HEK293 (cell line): Measurements from ENCODE around the gene SBF2.

Experiments
- CTCF ChIA-PET: fragments of 350-600 bp; formaldehyde crosslinking; extraction: SDS; loops from one replicate; lab custom pipeline; 2021; ENCODE audit warnings: antibody characterized with exemption; lab: Yijun Ruan, JAX
- POLR2A ChIA-PET: fragments of 300-600 bp; formaldehyde crosslinking; extraction: SDS; loops from one replicate; lab custom pipeline; 2020; ENCODE audit warnings: antibody characterized with exemption, inconsistent platforms; lab: Yijun Ruan, JAX
- H3K27ac ChIP-seq: fragments of 200-500 bp; sonication (Bioruptor generic); 2 replicates; pipeline ENCODE4 v1.5.1; 2014; ENCODE audit warnings: low read depth, low read length, control low read depth, inconsistent platforms; ENCODE audit errors: extremely low read depth
- H3K36me3 ChIP-seq, 2 experiments: fragments of 200-500 bp in 1 of 2; sonication (Bioruptor generic) in 1 of 2; 1 replicate in 1 of 2; 2 replicates in 1 of 2; pipeline ENCODE4 v1.5.1; 2014 to 2017; ENCODE audit warnings: inconsistent platforms in 2 of 2, low read length in 2 of 2; ENCODE audit not compliant: control insufficient read depth in 2 of 2, insufficient read depth in 1 of 2
- H3K4me1 ChIP-seq: fragments of 200-500 bp; sonication (Bioruptor generic); 2 replicates; pipeline ENCODE4 v1.5.1; 2014; ENCODE audit warnings: mild to moderate bottlenecking, low read length, inconsistent platforms; ENCODE audit not compliant: control insufficient read depth, insufficient read depth
- H3K4me3 ChIP-seq: 2 replicates; pipeline ENCODE4 v1.5.1; 2011; ENCODE audit warnings: low read depth, mild to moderate bottlenecking, control low read depth, low read length, moderate library complexity
- H3K9me3 ChIP-seq: fragments of 200-500 bp; sonication (Bioruptor generic); 2 replicates; pipeline ENCODE4 v1.5.1; 2014; ENCODE audit warnings: low read depth, low read length, inconsistent platforms; ENCODE audit not compliant: control insufficient read depth, insufficient read depth
- GFI1B ChIP-seq: fragments of 450-650 bp; formaldehyde crosslinking; IDR thresholded peaks from 2 replicates; pipeline ENCODE4 v1.5.1; 2016; ENCODE audit warnings: missing biosample characterization, missing genetic modification characterization
- GLI4 ChIP-seq: fragments of 450-650 bp; formaldehyde crosslinking; IDR thresholded peaks from 2 replicates; pipeline ENCODE4 v1.5.1; 2016; ENCODE audit warnings: missing biosample characterization, missing genetic modification characterization
- HIC1 ChIP-seq: fragments of 450-650 bp; formaldehyde crosslinking; IDR thresholded peaks from 2 replicates; pipeline ENCODE4 v1.5.1; 2016; ENCODE audit warnings: missing biosample characterization, missing genetic modification characterization
- HOXA7 ChIP-seq: sonication (generic); formaldehyde crosslinking; IDR thresholded peaks from 2 replicates; pipeline ENCODE4 v1.8.1; 2022; ENCODE audit warnings: missing genetic modification reagents, borderline replicate concordance
- KLF1 ChIP-seq: fragments of 450-650 bp; formaldehyde crosslinking; IDR thresholded peaks from 2 replicates; pipeline ENCODE4 v1.5.1; 2016; ENCODE audit warnings: missing biosample characterization, missing genetic modification characterization
- KLF17 ChIP-seq: fragments of 450-650 bp; formaldehyde crosslinking; IDR thresholded peaks from 2 replicates; pipeline ENCODE4 v1.5.1; 2016; ENCODE audit warnings: missing biosample characterization, missing genetic modification characterization
- PBX3 ChIP-seq: sonication (generic); formaldehyde crosslinking; IDR thresholded peaks from 2 replicates; pipeline ENCODE4 v1.8.1; 2022; ENCODE audit warnings: mild to moderate bottlenecking, moderate library complexity, missing genetic modification reagents
- PRDM1 ChIP-seq: fragments of 450-650 bp; formaldehyde crosslinking; IDR thresholded peaks from 2 replicates; pipeline ENCODE4; 2016; ENCODE audit warnings: missing biosample characterization, missing genetic modification characterization
- SCRT1 ChIP-seq: fragments of 450-650 bp; formaldehyde crosslinking; IDR thresholded peaks from 2 replicates; pipeline ENCODE4 v1.5.1; 2016; ENCODE audit warnings: missing biosample characterization, missing genetic modification characterization, borderline replicate concordance
- YY2 ChIP-seq: fragments of 450-650 bp; formaldehyde crosslinking; IDR thresholded peaks from 2 replicates; pipeline ENCODE4 v1.5.1; 2016; ENCODE audit warnings: missing biosample characterization, missing genetic modification characterization
- ZEB2 ChIP-seq: fragments of 450-650 bp; formaldehyde crosslinking; IDR thresholded peaks from 2 replicates; pipeline ENCODE4 v1.5.1; 2016; ENCODE audit warnings: missing biosample characterization, missing genetic modification characterization
- ZFP3 ChIP-seq: fragments of 450-650 bp; formaldehyde crosslinking; IDR thresholded peaks from 2 replicates; pipeline ENCODE4 v1.5.1; 2016; ENCODE audit warnings: low read depth, missing biosample characterization, missing genetic modification characterization
- ZNF16 ChIP-seq: fragments of 450-650 bp; formaldehyde crosslinking; IDR thresholded peaks from 2 replicates; pipeline ENCODE4 v1.5.1; 2016; ENCODE audit warnings: low read depth, missing biosample characterization, missing genetic modification characterization
- ZNF2 ChIP-seq: fragments of 450-650 bp; formaldehyde crosslinking; IDR thresholded peaks from 2 replicates; pipeline ENCODE4 v1.5.1; 2016; ENCODE audit warnings: missing biosample characterization, missing genetic modification characterization
- ZNF223 ChIP-seq: fragments of 450-650 bp; formaldehyde crosslinking; IDR thresholded peaks from 2 replicates; pipeline ENCODE4 v1.5.1; 2016; ENCODE audit warnings: missing biosample characterization, missing genetic modification characterization
- ZNF302 ChIP-seq: fragments of 450-650 bp; formaldehyde crosslinking; IDR thresholded peaks from 2 replicates; pipeline ENCODE4 v1.5.1; 2016; ENCODE audit warnings: missing biosample characterization, missing genetic modification characterization, low read depth
- ZNF335 ChIP-seq: fragments of 450-650 bp; formaldehyde crosslinking; conservative IDR thresholded peaks from 2 replicates; pipeline ENCODE4 v1.5.1; 2016; ENCODE audit warnings: missing biosample characterization, missing genetic modification characterization
- ZNF341 ChIP-seq: fragments of 450-650 bp; formaldehyde crosslinking; IDR thresholded peaks from 2 replicates; pipeline ENCODE4; 2016; ENCODE audit warnings: low read depth, missing biosample characterization, missing genetic modification characterization
- ZNF350 ChIP-seq: fragments of 450-650 bp; formaldehyde crosslinking; IDR thresholded peaks from 2 replicates; pipeline ENCODE4 v1.5.0; 2017; ENCODE audit warnings: missing biosample characterization, mild to moderate bottlenecking, missing genetic modification characterization
- ZNF391 ChIP-seq: fragments of 450-650 bp; formaldehyde crosslinking; IDR thresholded peaks from 2 replicates; pipeline ENCODE4 v1.5.1; 2016; ENCODE audit warnings: low read depth, missing biosample characterization, missing genetic modification characterization, borderline replicate concordance
- ZNF473 ChIP-seq: fragments of 450-650 bp; formaldehyde crosslinking; IDR thresholded peaks from 2 replicates; pipeline ENCODE4 v1.5.1; 2017; ENCODE audit warnings: missing biosample characterization, missing genetic modification characterization
- ZNF501 ChIP-seq: fragments of 450-650 bp; formaldehyde crosslinking; IDR thresholded peaks from 2 replicates; pipeline ENCODE4 v1.5.1; 2016; ENCODE audit warnings: missing biosample characterization, missing genetic modification characterization
- ZNF510 ChIP-seq: fragments of 450-650 bp; formaldehyde crosslinking; IDR thresholded peaks from 2 replicates; pipeline ENCODE4 v1.5.1; 2018; ENCODE audit warnings: mild to moderate bottlenecking, missing genetic modification characterization, missing biosample characterization; ENCODE audit not compliant: insufficient replicate concordance
- ZNF513 ChIP-seq: fragments of 450-650 bp; IDR thresholded peaks from 2 replicates; pipeline ENCODE4 v1.5.1; 2018; ENCODE audit warnings: missing biosample characterization, missing genetic modification characterization
- ZNF521 ChIP-seq: fragments of 450-650 bp; formaldehyde crosslinking; IDR thresholded peaks from 2 replicates; pipeline ENCODE4 v1.5.1; 2017; ENCODE audit warnings: missing biosample characterization, mild to moderate bottlenecking, missing genetic modification characterization
- ZNF544 ChIP-seq: fragments of 450-650 bp; formaldehyde crosslinking; IDR thresholded peaks from 2 replicates; pipeline ENCODE4 v1.5.0; 2017; ENCODE audit warnings: missing biosample characterization, missing genetic modification characterization
- ZNF555 ChIP-seq: fragments of 450-650 bp; formaldehyde crosslinking; conservative IDR thresholded peaks from 2 replicates; pipeline ENCODE4 v1.5.1; 2017; ENCODE audit warnings: missing biosample characterization, mild to moderate bottlenecking, missing genetic modification characterization, inconsistent platforms
- ZNF558 ChIP-seq: fragments of 450-650 bp; formaldehyde crosslinking; IDR thresholded peaks from 2 replicates; pipeline ENCODE4 v1.5.1; 2016; ENCODE audit warnings: missing biosample characterization, missing genetic modification characterization
- ZNF571 ChIP-seq: fragments of 450-650 bp; formaldehyde crosslinking; IDR thresholded peaks from 2 replicates; pipeline ENCODE4 v1.5.0; 2017; ENCODE audit warnings: missing biosample characterization, missing genetic modification characterization
- ZNF610 ChIP-seq: fragments of 450-650 bp; formaldehyde crosslinking; IDR thresholded peaks from 2 replicates; pipeline ENCODE4 v1.5.1; 2016; ENCODE audit warnings: missing biosample characterization, missing genetic modification characterization, borderline replicate concordance
- ZNF837 ChIP-seq: fragments of 450-650 bp; formaldehyde crosslinking; IDR thresholded peaks from 2 replicates; pipeline ENCODE4 v1.5.1; 2016; ENCODE audit warnings: missing biosample characterization, missing genetic modification characterization
- ZNF843 ChIP-seq: fragments of 450-650 bp; formaldehyde crosslinking; IDR thresholded peaks from 2 replicates; pipeline ENCODE4 v1.5.1; 2016; ENCODE audit warnings: missing biosample characterization, missing genetic modification characterization
- ZSCAN30 ChIP-seq: fragments of 450-650 bp; IDR thresholded peaks from 2 replicates; pipeline ENCODE4 v1.5.1; 2018; ENCODE audit warnings: missing biosample characterization, mild to moderate bottlenecking, missing genetic modification characterization, moderate library complexity
- ZXDB ChIP-seq: fragments of 450-650 bp; formaldehyde crosslinking; IDR thresholded peaks from 2 replicates; pipeline ENCODE4 v1.5.1; 2016; ENCODE audit warnings: missing biosample characterization, missing genetic modification characterization

SBF2 gene

GRCh38 chr11:10303558-10304363 is 9.7 kb upstream of the SBF2 start:
- no peaks in the 10 kb centered on the region for H3K4me1 ChIP-seq
- CTCF ChIA-PET: interaction anchor here (0.6 to 6.8 kb wide), 19 partner anchors 17 to 991 kb away, joined by 3 to 68 read pairs (median 3); no protein-coding TSS in a partner anchor
- no peak for TF ChIP-seq PRDM1
- no peak for TF ChIP-seq ZNF223 (tag by site-specific recombination)
- TF ChIP-seq GFI1B (tag by site-specific recombination): no peak
- TF ChIP-seq KLF1 (tag by site-specific recombination): no peak; the same call in 1 of the 2 replicates
- 0 out of 2 replicates have a peak, but pooled peaks have one; percentile 9 for TF ChIP-seq ZNF335 (tag by site-specific recombination)
- no peak for TF ChIP-seq ZNF544 (tag by site-specific recombination)
- TF ChIP-seq ZNF510 (tag by site-specific recombination): no peak
- no peak for TF ChIP-seq ZNF473
- TF ChIP-seq ZNF571: no peak
- TF ChIP-seq ZNF501 (tag by site-specific recombination): no peak
- TF ChIP-seq ZNF837 (tag by site-specific recombination): no peak
- TF ChIP-seq ZNF16 (tag by site-specific recombination): no peak
- TF ChIP-seq PBX3 (CRISPR knock-in tag): no peak
- no peak for TF ChIP-seq ZNF513
- TF ChIP-seq HOXA7: no peak
- no peak for TF ChIP-seq ZNF302 (tag by site-specific recombination)
- no peak for TF ChIP-seq SCRT1 (tag by site-specific recombination)
- TF ChIP-seq ZNF521: no peak
- no peak for TF ChIP-seq HIC1
- TF ChIP-seq ZNF350 (tag by site-specific recombination): no peak
- no peak for TF ChIP-seq ZNF610 (tag by site-specific recombination)
- peak; percentile 86 for TF ChIP-seq ZXDB (tag by site-specific recombination)
- TF ChIP-seq YY2 (tag by site-specific recombination): no peak
- TF ChIP-seq ZNF555 (tag by site-specific recombination): no peak
- no peak for TF ChIP-seq GLI4 (tag by site-specific recombination)
- no peak for TF ChIP-seq ZNF341 (tag by site-specific recombination)
- TF ChIP-seq KLF17 (tag by site-specific recombination): peak; percentile 54
- TF ChIP-seq ZFP3 (tag by site-specific recombination): no peak
- TF ChIP-seq ZNF558: no peak
- no peak for TF ChIP-seq ZNF843 (tag by site-specific recombination)
- TF ChIP-seq ZEB2 (tag by site-specific recombination): no peak
- TF ChIP-seq ZSCAN30 (tag by site-specific recombination): no peak
- TF ChIP-seq ZNF2 (tag by site-specific recombination): no peak
- no peak for TF ChIP-seq ZNF391 (tag by site-specific recombination)

More at GRCh38 chr11:10303558-10304363, 9.7 kb upstream of the SBF2 start:
- Histone ChIP-seq H3K27ac (peak overlapping the region; percentile 86), H3K36me3 (peaks cover 0 to 16% of the 10 kb centered on the region in 2 experiments; a peak in 1 of 3 replicates), H3K4me3 (peak overlapping the region; percentile 48), H3K9me3 (no peaks in the 10 kb centered on the region)
- POLR2A ChIA-PET: interaction anchor here (0.7 to 3.7 kb wide), 33 partner anchors 8 to 843 kb away, joined by 3 to 41 read pairs (median 9); partner anchors contain the start of genes CTR9, EIF4G2, RNF141 and WEE1
